WTC11 (cell line): ENCODE data around the gene FREM1. TPM values are rescaled to one million over a fixed set of nuclear protein-coding genes. Genes with fewer than 3 reads are reported as not detected.

Experiments used
- ATAC-seq: fragments of 200-7000 bp; cut with Tn5 transposase; 2 replicates; pipeline ENCODE4 v1.10.0; 2021; ENCODE audit warnings: mild to moderate bottlenecking, moderate library complexity
- CTCF ChIA-PET: fragments of 300-600 bp; sonication (Branson Sonifier 250); formaldehyde crosslinking; loops from one replicate; lab custom pipeline; 2021; ENCODE audit warnings: antibody characterized with exemption; lab: Charles Lee
- POLR2A ChIA-PET: fragments of 350-600 bp; sonication (Branson Sonifier 250); formaldehyde crosslinking; loops from one replicate; lab custom pipeline; 2021; ENCODE audit warnings: antibody characterized with exemption; lab: Charles Lee
- DNase-seq: peaks from one replicate; pipeline ENCODE4 v3.0.0; 2021; ENCODE audit warnings: low spot score
- H3K27ac Mint-ChIP-seq: 2 replicates; pipeline ENCODE4 v1.8.0; 2021; ENCODE audit warnings: mixed read lengths
- H3K27me3 Mint-ChIP-seq: 2 replicates; pipeline ENCODE4 v1.8.0; 2021; ENCODE audit warnings: low read depth, mild to moderate bottlenecking, moderate library complexity, mixed read lengths
- H3K36me3 Mint-ChIP-seq: 2 replicates; pipeline ENCODE4 v1.8.0; 2021; ENCODE audit warnings: mixed read lengths
- H3K4me1 Mint-ChIP-seq: 2 replicates; pipeline ENCODE4 v1.8.0; 2022; ENCODE audit warnings: mixed read lengths
- H3K4me3 Mint-ChIP-seq: 2 replicates; pipeline ENCODE4 v1.8.0; 2021; ENCODE audit warnings: mild to moderate bottlenecking, moderate library complexity, mixed read lengths
- H3K9me3 Mint-ChIP-seq: 2 replicates; pipeline ENCODE4 v1.8.0; 2021; ENCODE audit warnings: mixed read lengths
- E2F4 ChIP-seq: sonication (generic); formaldehyde crosslinking; IDR thresholded peaks from 2 replicates; pipeline ENCODE4 v1.8.1; 2022; ENCODE audit warnings: low read depth, mild to moderate bottlenecking, moderate library complexity, missing genetic modification reagents, borderline replicate concordance
- ELF4 ChIP-seq: sonication (generic); formaldehyde crosslinking; IDR thresholded peaks from 2 replicates; pipeline ENCODE4 v1.8.1; 2022; ENCODE audit warnings: low read depth, mild to moderate bottlenecking, moderate library complexity, missing genetic modification reagents
- EMX1 ChIP-seq: fragments of 250-450 bp; sonication (Bioruptor Pico); IDR thresholded peaks from 2 replicates; pipeline ENCODE4 v1.8.0; 2021; ENCODE audit warnings: mild to moderate bottlenecking
- ERG ChIP-seq: fragments of 250-450 bp; sonication (Bioruptor Pico); IDR thresholded peaks from 2 replicates; pipeline ENCODE4 v1.8.0; 2021; ENCODE audit warnings: mild to moderate bottlenecking
- FOXJ3 ChIP-seq: sonication (generic); formaldehyde crosslinking; IDR thresholded peaks from 2 replicates; pipeline ENCODE4 v1.9.0; 2021; ENCODE audit warnings: missing genetic modification reagents, mild to moderate bottlenecking, borderline replicate concordance
- GABPB1 ChIP-seq: sonication (generic); formaldehyde crosslinking; IDR thresholded peaks from 2 replicates; pipeline ENCODE4 v1.8.1; 2023; ENCODE audit warnings: mild to moderate bottlenecking, missing genetic modification reagents
- GRHL2 ChIP-seq: fragments of 250-450 bp; sonication (Bioruptor Pico); IDR thresholded peaks from 2 replicates; pipeline ENCODE4 v1.8.0; 2022; ENCODE audit warnings: mild to moderate bottlenecking, moderate library complexity; ENCODE audit not compliant: insufficient replicate concordance, severe bottlenecking
- JAZF1 ChIP-seq: fragments of 250-450 bp; sonication (Bioruptor Pico); IDR thresholded peaks from 2 replicates; pipeline ENCODE4 v1.9.0; 2021; ENCODE audit warnings: moderate library complexity, mild to moderate bottlenecking, inconsistent platforms
- JUN ChIP-seq: sonication (generic); formaldehyde crosslinking; IDR thresholded peaks from 2 replicates; pipeline ENCODE4 v1.8.0; 2023; ENCODE audit warnings: mild to moderate bottlenecking, missing genetic modification reagents
- KAT7 ChIP-seq: sonication (generic); formaldehyde crosslinking; IDR thresholded peaks from 2 replicates; pipeline ENCODE4 v1.8.1; 2023; ENCODE audit warnings: missing genetic modification reagents, mild to moderate bottlenecking, borderline replicate concordance
- MYBL2 ChIP-seq: sonication (generic); formaldehyde crosslinking; IDR thresholded peaks from 2 replicates; pipeline ENCODE4 v1.8.1; 2023; ENCODE audit warnings: mild to moderate bottlenecking, moderate library complexity, missing genetic modification reagents
- NFYB ChIP-seq: sonication (generic); formaldehyde crosslinking; conservative IDR thresholded peaks from 2 replicates; pipeline ENCODE4 v1.8.0; 2022; ENCODE audit warnings: low read depth, missing genetic modification reagents
- NR2C2 ChIP-seq: sonication (generic); formaldehyde crosslinking; IDR thresholded peaks from 2 replicates; pipeline ENCODE4 v1.8.0; 2022; ENCODE audit warnings: mild to moderate bottlenecking, missing genetic modification reagents
- NR3C1 ChIP-seq: sonication (generic); formaldehyde crosslinking; conservative IDR thresholded peaks from 2 replicates; pipeline ENCODE4 v1.8.1; 2023; ENCODE audit warnings: low read depth, mild to moderate bottlenecking, missing genetic modification reagents
- OVOL2 ChIP-seq: fragments of 250-450 bp; sonication (Bioruptor Pico); IDR thresholded peaks from 2 replicates; pipeline ENCODE4 v1.9.0; 2021; ENCODE audit warnings: mild to moderate bottlenecking, borderline replicate concordance
- TP53 ChIP-seq: sonication (generic); formaldehyde crosslinking; IDR thresholded peaks from 2 replicates; pipeline ENCODE4 v1.8.1; 2023; ENCODE audit warnings: mild to moderate bottlenecking, missing genetic modification reagents
- ZBTB21 ChIP-seq: sonication (generic); formaldehyde crosslinking; IDR thresholded peaks from 2 replicates; pipeline ENCODE4 v1.8.1; 2023; ENCODE audit warnings: mild to moderate bottlenecking, missing genetic modification reagents, borderline replicate concordance
- ZMAT4 ChIP-seq: fragments of 250-450 bp; sonication (Bioruptor Pico); IDR thresholded peaks from 2 replicates; pipeline ENCODE4 v1.9.0; 2021; ENCODE audit warnings: mild to moderate bottlenecking
- ZNF138 ChIP-seq: sonication (generic); formaldehyde crosslinking; conservative IDR thresholded peaks from 2 replicates; pipeline ENCODE4 v1.8.1; 2022; ENCODE audit warnings: mild to moderate bottlenecking, moderate library complexity, missing genetic modification reagents
- ZNF425 ChIP-seq: fragments of 250-450 bp; sonication (Bioruptor Pico); conservative IDR thresholded peaks from 2 replicates; pipeline ENCODE4 v1.9.0; 2021; ENCODE audit warnings: mild to moderate bottlenecking
- ZNF532 ChIP-seq: fragments of 250-450 bp; sonication (Bioruptor Pico); IDR thresholded peaks from 2 replicates; pipeline ENCODE4 v1.9.0; 2021; ENCODE audit warnings: mild to moderate bottlenecking, borderline replicate concordance
- ZNF671 ChIP-seq: fragments of 250-450 bp; sonication (Bioruptor Pico); IDR thresholded peaks from 2 replicates; pipeline ENCODE4 v1.8.0; 2021; ENCODE audit warnings: mild to moderate bottlenecking
- ZSCAN18 ChIP-seq: fragments of 250-450 bp; sonication (Bioruptor Pico); IDR thresholded peaks from 2 replicates; pipeline ENCODE4 v2.1.2; 2022; ENCODE audit warnings: mild to moderate bottlenecking, moderate library complexity
- total RNA-seq: library from RNA; stranded (reverse); gene quantifications from 3 replicates; pipeline ENCODE4 v1.2.3, GENCODE V29; 2021

The FREM1 gene
- total RNA-seq, 1 experiment from 2014 or later = 2.8 TPM

GRCh38 chr9:14760060-14760459 is 150.2 kb downstream of the FREM1 start:
- H3K4me1 Mint-ChIP-seq = no peaks in the 10 kb centered on the region; the same call in 1 of the 2 replicates
- H3K27me3 Mint-ChIP-seq = no peaks in the 10 kb centered on the region
- CTCF ChIA-PET = no interaction called here
- ATAC-seq (no peak), DNase-seq (no peak)
- H3K27ac Mint-ChIP-seq = no peak overlapping the region
- no peaks in the 10 kb centered on the region for H3K36me3 Mint-ChIP-seq
- H3K4me3 Mint-ChIP-seq = no peak overlapping the region
- POLR2A ChIA-PET = no interaction called here
- peaks cover 3% of the 10 kb centered on the region; the same call in 1 of the 2 replicates for H3K9me3 Mint-ChIP-seq
- no peak for TF ChIP-seq GRHL2 (CRISPR knock-in tag)
- TF ChIP-seq ZMAT4 (CRISPR knock-in tag) = no peak
- TF ChIP-seq OVOL2 (CRISPR knock-in tag) = no peak
- no peak for TF ChIP-seq EMX1 (CRISPR knock-in tag)
- TF ChIP-seq ERG (CRISPR knock-in tag) = no peak
- TF ChIP-seq MYBL2 (CRISPR knock-in tag) = no peak
- no peak for TF ChIP-seq ELF4
- no peak for TF ChIP-seq JUN (CRISPR knock-in tag)
- TF ChIP-seq TP53 (CRISPR knock-in tag) = no peak
- TF ChIP-seq JAZF1 (CRISPR knock-in tag) = no peak
- no peak for TF ChIP-seq FOXJ3
- TF ChIP-seq ZNF532 (CRISPR knock-in tag) = no peak
- TF ChIP-seq ZNF138 (CRISPR knock-in tag) = no peak
- no peak for TF ChIP-seq NR3C1 (CRISPR knock-in tag)

GRCh38 chr9:14756291-14756690 is 153.9 kb downstream of the FREM1 start:
- DNase-seq (no peak), ATAC-seq (no peak)
- Mint-ChIP-seq H3K4me1 (0 out of 2 replicates have a peak, but pooled peaks cover 3% of the 10 kb centered on the region), H3K27ac (no peak overlapping the region), H3K36me3 (no peaks in the 10 kb centered on the region), H3K9me3 (no peaks in the 10 kb centered on the region), H3K4me3 (no peak overlapping the region), H3K27me3 (peaks cover 4% of the 10 kb centered on the region)
- ChIA-PET POLR2A (no interaction called here), CTCF (no interaction called here)
- no peak for TF ChIP-seq ZNF671 (CRISPR knock-in tag)
- no peak for TF ChIP-seq ZSCAN18
- no peak for TF ChIP-seq GABPB1 (CRISPR knock-in tag)
- no peak for TF ChIP-seq NFYB (CRISPR knock-in tag)
- TF ChIP-seq E2F4 = no peak
- TF ChIP-seq KAT7 (CRISPR knock-in tag) = no peak
- TF ChIP-seq ZMAT4 (CRISPR knock-in tag) = no peak
- TF ChIP-seq NR2C2 (CRISPR knock-in tag) = no peak
- no peak for TF ChIP-seq ZNF425 (CRISPR knock-in tag)
- no peak for TF ChIP-seq ZBTB21
